A549 (cell line): Measurements from ENCODE around the gene UBE2U. TPM values are rescaled to one million over a fixed set of nuclear protein-coding genes. Genes with fewer than 3 reads are reported as not detected.

Experiments used
- ATAC-seq, 2 experiments: fragments of 200-7000 bp in 1 of 2; fragments of >200 bp in 1 of 2; cut with Nextera tagmentation in 1 of 2; cut with Tn5 transposase in 1 of 2; 3 replicates each; pipeline versions ENCODE4 v1.8.0 to v1.9.1; 2018 to 2020; ENCODE audit warnings: mild to moderate bottlenecking in 1 of 2, moderate library complexity in 1 of 2
- CTCF ChIA-PET: fragments of 300-600 bp; sonication (Branson Sonifier 250); formaldehyde crosslinking; extraction: SDS; loops from one replicate; lab custom pipeline; 2021; ENCODE audit warnings: antibody characterized with exemption, inconsistent platforms; lab: Yijun Ruan, JAX
- POLR2A ChIA-PET: fragments of 350-600 bp; formaldehyde crosslinking; extraction: SDS; loops from one replicate; lab custom pipeline; 2021; ENCODE audit warnings: antibody characterized with exemption, inconsistent platforms; lab: Yijun Ruan, JAX
- DNase-seq, 2 experiments: peaks; one replicate each; pipeline versions ENCODE4 v3.0.0 to v3.0.0-alpha.2; 2011 to 2016; ENCODE audit warnings: low read depth in 1 of 2, low spot score in 1 of 2
- FAIRE-seq: peaks from 2 replicates; lab custom pipeline; 2011; peaks lifted over from hg19 to GRCh38; lab: Jason Lieb, UNC
- H3K27ac ChIP-seq, 2 experiments: fragments of >200 bp; sonication (Bioruptor Twin); formaldehyde crosslinking; 3 replicates each; pipeline ENCODE4 v1.5.1; 2016 to 2017
- H3K4me1 ChIP-seq: fragments of >200 bp; sonication (Bioruptor Twin); formaldehyde crosslinking; 3 replicates; pipeline ENCODE4 v1.6.1; 2016
- H3K4me2 ChIP-seq: fragments of >200 bp; sonication (Bioruptor Twin); formaldehyde crosslinking; 3 replicates; pipeline ENCODE4 v1.6.1; 2016
- H3K4me3 ChIP-seq: fragments of >200 bp; sonication (Bioruptor Twin); formaldehyde crosslinking; 3 replicates; pipeline ENCODE4 v1.5.1; 2016
- H3K9me3 ChIP-seq: fragments of >200 bp; sonication (Bioruptor Twin); formaldehyde crosslinking; 3 replicates; pipeline ENCODE4 v1.6.1; 2016
- ATOH8 ChIP-seq: fragments of 250-450 bp; sonication (Bioruptor Pico); IDR thresholded peaks from 2 replicates; pipeline ENCODE4 v1.5.0; 2020; ENCODE audit warnings: low read depth, mild to moderate bottlenecking, moderate library complexity
- BCL3 ChIP-seq: fragments of >200 bp; sonication (Bioruptor Twin); formaldehyde crosslinking; IDR thresholded peaks from 3 replicates; pipeline ENCODE4 v1.6.1; 2016
- CBX8 ChIP-seq: fragments of 200-600 bp; sonication (generic); IDR thresholded peaks from 2 replicates; pipeline ENCODE4 v1.6.1; 2016
- CHD2 ChIP-seq: fragments of 150-350 bp; IDR thresholded peaks from 2 replicates; pipeline ENCODE4 v1.6.1; 2014; ENCODE audit warnings: low read length; ENCODE audit not compliant: partially characterized antibody
- CTCF ChIP-seq: fragments of >200 bp; sonication (Bioruptor Twin); formaldehyde crosslinking; IDR thresholded peaks from 3 replicates; pipeline ENCODE4 v1.5.1; 2016
- EHMT2 ChIP-seq: fragments of 200-600 bp; sonication (generic); IDR thresholded peaks from 2 replicates; pipeline ENCODE4 v1.6.1; 2016; ENCODE audit warnings: antibody characterized with exemption, low read depth, mild to moderate bottlenecking, moderate library complexity
- ELK1 ChIP-seq: fragments of 150-350 bp; IDR thresholded peaks from 2 replicates; pipeline ENCODE4 v1.6.1; 2014; ENCODE audit warnings: low read depth, mild to moderate bottlenecking, low read length
- ESRRA ChIP-seq: fragments of 150-350 bp; IDR thresholded peaks from 2 replicates; pipeline ENCODE4 v1.6.1; 2014; ENCODE audit warnings: mild to moderate bottlenecking, low read length, borderline replicate concordance
- FOSB ChIP-seq: fragments of 250-450 bp; sonication (Bioruptor Pico); IDR thresholded peaks from 2 replicates; pipeline ENCODE4 v1.5.0; 2020; ENCODE audit warnings: mild to moderate bottlenecking, moderate library complexity
- FOSL2 ChIP-seq, 2 experiments: fragments of 450-650 bp in 1 of 2; fragments of >200 bp in 1 of 2; sonication (Bioruptor Twin) in 1 of 2; formaldehyde crosslinking; IDR thresholded peaks; 2 replicates each; pipeline versions ENCODE4 v1.5.0 to v1.6.1; 2016 to 2020; ENCODE audit warnings: mild to moderate bottlenecking in 1 of 2, moderate library complexity in 1 of 2
- GATA3 ChIP-seq: IDR thresholded peaks from 2 replicates; pipeline ENCODE4 v1.6.1; 2012; ENCODE audit warnings: borderline replicate concordance
- JUN ChIP-seq, 2 experiments: fragments of >200 bp; sonication (Bioruptor Twin); formaldehyde crosslinking; IDR thresholded peaks; 2 replicates in 1 of 2; 3 replicates in 1 of 2; pipeline ENCODE4 v1.6.1; 2016 to 2017
- KDM5A ChIP-seq: fragments of 200-600 bp; sonication (generic); IDR thresholded peaks from 2 replicates; pipeline ENCODE4 v1.6.1; 2016; ENCODE audit warnings: antibody characterized with exemption, mild to moderate bottlenecking
- MAZ ChIP-seq: fragments of 150-350 bp; IDR thresholded peaks from 2 replicates; pipeline ENCODE4 v1.6.1; 2014; ENCODE audit warnings: antibody characterized with exemption, low read depth, low read length, borderline replicate concordance
- MYC ChIP-seq: IDR thresholded peaks from 2 replicates; pipeline ENCODE4 v1.6.1; 2012; ENCODE audit warnings: mild to moderate bottlenecking, inconsistent platforms, low read length, improper control_type of control experiment, borderline replicate concordance
- NR3C1 ChIP-seq: fragments of >200 bp; sonication (Bioruptor Twin); formaldehyde crosslinking; IDR thresholded peaks from 3 replicates; pipeline ENCODE4 v1.6.1; 2017
- PBX3 ChIP-seq: IDR thresholded peaks from 2 replicates; pipeline ENCODE4 v1.6.1; 2012
- POLR2A ChIP-seq: IDR thresholded peaks from 2 replicates; pipeline ENCODE4 v1.6.1; 2012; ENCODE audit warnings: mild to moderate bottlenecking, low read length
- RCOR1 ChIP-seq: fragments of 150-350 bp; IDR thresholded peaks from 2 replicates; pipeline ENCODE4 v1.6.1; 2014; ENCODE audit warnings: antibody characterized with exemption, low read length, low read depth
- SREBF2 ChIP-seq: fragments of 450-650 bp; IDR thresholded peaks from 2 replicates; pipeline ENCODE4 v1.6.1; 2014; ENCODE audit warnings: mild to moderate bottlenecking, moderate library complexity
- TFCP2L1 ChIP-seq: fragments of 250-450 bp; sonication (Bioruptor Pico); IDR thresholded peaks from 2 replicates; pipeline ENCODE4 v1.5.0; 2021; ENCODE audit warnings: mild to moderate bottlenecking
- TP53 ChIP-seq: fragments of 250-450 bp; sonication (Bioruptor Pico); IDR thresholded peaks from 2 replicates; pipeline ENCODE4 v1.5.0; 2021; ENCODE audit warnings: mild to moderate bottlenecking, moderate library complexity
- WGBS: methylation state at CpG from one replicate; pipeline ENCODE4 v1.1.6; 2017; ENCODE audit errors: missing lambda C conversion rate; 5-methylcytosine and 5-hydroxymethylcytosine counted together
- polyA plus RNA-seq, 4 experiments: library from polyadenylated mRNA; depleted of rRNA in 3 of 4; stranded (reverse); fragments of >200 nt; fragmentation: RNase III in 1 of 4; extraction: RNeasy Plus Mini Kit Qiagen cat#74134 plus additional on column Dnase treatment in 1 of 4; gene quantifications; 2 replicates in 3 of 4; 3 replicates in 1 of 4; pipeline ENCODE4 v1.2.3, GENCODE V29; 2011 to 2017

The UBE2U gene
- polyA plus RNA-seq, 2 of the 4 experiments (the other 2 are of a cell fraction): not detected

- POLR2A ChIA-PET: no interaction called here
- Histone ChIP-seq H3K9me3 (peaks cover 4% of the 10 kb centered on the region; the same call in 1 of the 3 replicates), H3K4me1 (no peaks in the 10 kb centered on the region), H3K4me3 (no peak overlapping the region), H3K27ac (no peak overlapping the region), H3K4me2 (no peak overlapping the region)
- TF ChIP-seq BCL3: no peak
- no peak for TF ChIP-seq ATOH8
- TF ChIP-seq MAZ: no peak
- TF ChIP-seq TFCP2L1 (CRISPR knock-in tag): no peak
- no peak for TF ChIP-seq CHD2
- TF ChIP-seq PBX3: no peak
- TF ChIP-seq SREBF2: no peak
- TF ChIP-seq CBX8: no peak
- no peak for TF ChIP-seq GATA3
- no peak for TF ChIP-seq FOSB (CRISPR knock-in tag)
- DNase-seq (no peak), ATAC-seq (no peak), FAIRE-seq (no peak)
- 3% methylated on average over 1 of the region's 1 CpG for WGBS
- CTCF ChIA-PET: no interaction called here
Observed at GRCh38 chr1:64292399-64292798, 89.0 kb downstream of the UBE2U start.

GRCh38 chr1:64293820-64294219 lies 90.4 kb downstream of the UBE2U start:
- TF ChIP-seq FOSL2 (IDR thresholded peaks at IDR 0.05) (no peak), FOSL2 (CRISPR knock-in tag; IDR thresholded peaks at IDR 0.05) (no peak), RCOR1 (no peak), ATOH8 (no peak), FOSB (CRISPR knock-in tag) (no peak), JUN (IDR thresholded peaks at IDR 0.05) (no peak), NR3C1 (no peak), MAZ (no peak), CTCF (no peak), TP53 (CRISPR knock-in tag) (no peak), GATA3 (no peak), CBX8 (no peak), MYC (no peak), ELK1 (no peak), TFCP2L1 (CRISPR knock-in tag) (no peak), KDM5A (no peak), ESRRA (no peak), EHMT2 (no peak), SREBF2 (no peak), POLR2A (no peak)
- FAIRE-seq (no peak), DNase-seq (no peak), ATAC-seq (no peak)
- H3K4me1 ChIP-seq: no peaks in the 10 kb centered on the region
- peaks cover 11% of the 10 kb centered on the region; the same call in 2 of the 3 replicates for H3K9me3 ChIP-seq
- POLR2A ChIA-PET: no interaction called here
- no peak overlapping the region for H3K27ac ChIP-seq
- no peak overlapping the region for H3K4me2 ChIP-seq
- CTCF ChIA-PET: no interaction called here
- H3K4me3 ChIP-seq: no peak overlapping the region
- WGBS: 91% methylated on average over 4 of the region's 4 CpGs
